Measurements from ENCODE around the gene FAM83E.

DNA sequence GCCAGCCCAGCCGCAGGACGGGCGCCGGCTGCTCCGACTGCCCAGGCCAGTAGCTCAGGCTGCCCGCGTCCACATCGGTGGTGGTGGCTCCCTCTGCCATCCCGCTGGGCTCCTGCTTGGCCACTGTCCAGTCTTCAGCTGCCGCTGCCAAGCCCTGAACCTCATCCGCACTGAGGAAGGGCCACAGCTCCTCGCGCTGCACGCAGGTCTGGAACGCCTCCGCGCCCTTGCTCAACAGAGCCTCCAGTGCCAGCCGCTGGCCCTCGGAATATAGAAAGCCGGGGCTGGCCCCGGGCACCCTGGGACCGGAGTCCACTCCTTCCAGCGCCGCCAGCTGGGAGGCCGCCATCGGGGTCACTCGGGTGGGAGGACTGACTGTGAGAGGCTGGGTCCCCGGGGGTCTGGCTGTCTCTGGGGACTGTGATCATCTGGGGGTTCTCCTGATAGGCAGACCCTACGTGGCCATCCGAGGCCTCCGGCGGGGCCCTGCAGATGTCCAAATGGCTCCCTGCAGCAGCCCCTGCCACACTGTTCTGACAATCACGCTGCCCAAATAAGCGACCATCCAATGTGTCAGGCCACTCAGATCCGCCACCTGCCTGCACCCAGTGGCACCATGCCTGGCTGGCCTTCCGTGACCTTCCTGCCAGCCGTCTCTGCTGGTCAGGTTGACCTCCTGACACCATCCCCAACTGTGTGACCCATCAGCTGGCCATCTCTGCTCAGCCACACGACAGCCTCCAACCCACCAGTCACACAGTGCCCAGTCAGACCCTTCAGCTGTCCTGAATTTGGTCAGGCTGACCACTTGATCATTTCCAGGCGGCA, 1.6 kb downstream of the FAM83E start:
- TF ChIP-seq, protein P1, sequence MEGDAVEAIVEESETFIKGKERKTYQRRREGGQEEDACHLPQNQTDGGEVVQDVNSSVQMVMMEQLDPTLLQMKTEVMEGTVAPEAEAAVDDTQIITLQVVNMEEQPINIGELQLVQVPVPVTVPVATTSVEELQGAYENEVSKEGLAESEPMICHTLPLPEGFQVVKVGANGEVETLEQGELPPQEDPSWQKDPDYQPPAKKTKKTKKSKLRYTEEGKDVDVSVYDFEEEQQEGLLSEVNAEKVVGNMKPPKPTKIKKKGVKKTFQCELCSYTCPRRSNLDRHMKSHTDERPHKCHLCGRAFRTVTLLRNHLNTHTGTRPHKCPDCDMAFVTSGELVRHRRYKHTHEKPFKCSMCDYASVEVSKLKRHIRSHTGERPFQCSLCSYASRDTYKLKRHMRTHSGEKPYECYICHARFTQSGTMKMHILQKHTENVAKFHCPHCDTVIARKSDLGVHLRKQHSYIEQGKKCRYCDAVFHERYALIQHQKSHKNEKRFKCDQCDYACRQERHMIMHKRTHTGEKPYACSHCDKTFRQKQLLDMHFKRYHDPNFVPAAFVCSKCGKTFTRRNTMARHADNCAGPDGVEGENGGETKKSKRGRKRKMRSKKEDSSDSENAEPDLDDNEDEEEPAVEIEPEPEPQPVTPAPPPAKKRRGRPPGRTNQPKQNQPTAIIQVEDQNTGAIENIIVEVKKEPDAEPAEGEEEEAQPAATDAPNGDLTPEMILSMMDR (conservative IDR thresholded peaks at IDR 0.05 in 1 of 2, IDR thresholded peaks at IDR 0.05 in 1 of 2; ENCODE audit: extremely low read depth in 1 of 2, insufficient read depth in 1 of 2, low read depth in 1 of 2, low read length in 2 of 2): no peak
- no peak for TF ChIP-seq EZH2 (IDR thresholded peaks at IDR 0.05; ENCODE audit: borderline replicate concordance, low read length)
